GM21723 (cell line): ENCODE results near the gene MEIOB.

Experiments used
- ATAC-seq: cut with Tn5 transposase; IDR thresholded peaks from one replicate; pipeline ENCODE4 v1.9.1; 2021; ENCODE audit warnings: mild to moderate bottlenecking, moderate library complexity; ENCODE audit not compliant: unreplicated experiment

Gene MEIOB

GRCh38 chr16:1789643-1790045, 82.3 kb downstream of the MEIOB start:
- no peak for ATAC-seq

GRCh38 chr16:1788708-1789100, 83.3 kb downstream of the MEIOB start:
- ATAC-seq: no peak

DNA sequence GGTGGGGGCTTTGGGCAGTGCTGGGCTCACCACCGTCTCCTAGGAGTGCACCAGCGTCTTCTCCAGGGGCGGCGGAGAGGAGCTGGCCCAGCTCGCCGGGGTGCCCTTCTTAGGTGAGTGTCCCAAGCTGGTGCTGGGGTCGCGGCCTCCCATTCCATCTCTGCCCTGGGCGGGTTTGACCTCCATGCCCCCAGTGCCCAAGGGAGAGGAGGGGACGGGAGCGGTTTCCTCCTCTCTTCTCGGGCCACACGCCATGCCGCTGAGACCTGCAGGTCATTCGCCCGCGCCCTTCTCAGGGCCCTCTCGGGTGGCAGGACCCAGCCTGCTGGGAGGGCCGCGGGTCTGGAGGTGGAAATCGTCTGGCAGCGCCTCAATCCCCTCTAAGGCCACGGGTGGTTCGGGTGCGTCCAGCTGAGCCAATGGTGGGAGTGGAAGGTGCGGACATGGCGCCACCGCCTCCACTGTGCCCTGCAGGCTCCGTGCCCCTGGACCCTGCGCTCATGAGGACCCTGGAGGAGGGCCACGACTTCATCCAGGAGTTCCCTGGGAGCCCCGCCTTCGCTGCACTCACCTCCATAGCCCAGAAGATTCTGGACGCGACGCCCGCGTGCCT, 83.8 kb downstream of the MEIOB start:
- no peak for ATAC-seq

DNA sequence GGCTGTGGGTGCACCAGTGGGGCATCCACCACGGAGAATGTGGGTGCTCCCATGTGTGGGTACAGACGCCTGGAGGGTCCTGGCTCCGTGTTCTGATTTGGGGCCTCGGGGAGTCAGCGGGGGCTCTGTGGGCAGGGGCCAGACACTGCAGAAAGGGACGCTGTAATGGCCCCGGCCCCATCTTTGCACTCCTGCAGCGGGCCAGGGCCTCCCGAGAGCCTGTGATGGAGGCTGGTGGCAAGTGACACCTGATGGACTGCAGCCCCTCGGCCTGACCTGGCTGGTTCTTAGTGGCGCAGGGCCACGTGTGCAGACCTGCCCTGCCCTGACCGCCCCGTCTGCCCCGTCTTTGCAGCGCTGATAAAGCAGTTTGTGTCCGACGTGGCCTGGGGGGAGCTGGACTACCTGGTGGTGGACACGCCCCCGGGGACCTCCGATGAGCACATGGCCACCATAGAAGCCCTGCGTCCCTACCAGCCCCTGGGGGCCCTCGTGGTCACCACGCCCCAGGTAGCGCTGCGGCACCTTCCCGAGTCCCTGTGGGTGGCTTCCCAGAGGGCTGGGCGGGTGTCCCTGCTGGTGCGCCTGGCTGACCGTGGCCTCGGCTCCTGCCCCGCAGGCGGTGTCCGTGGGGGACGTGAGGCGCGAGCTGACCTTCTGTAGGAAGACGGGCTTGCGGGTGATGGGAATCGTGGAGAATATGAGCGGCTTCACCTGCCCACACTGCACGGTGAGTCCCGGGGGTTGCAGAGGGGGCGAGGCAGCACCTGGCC, 84.5 kb downstream of the MEIOB start:
- ATAC-seq: no peak

DNA sequence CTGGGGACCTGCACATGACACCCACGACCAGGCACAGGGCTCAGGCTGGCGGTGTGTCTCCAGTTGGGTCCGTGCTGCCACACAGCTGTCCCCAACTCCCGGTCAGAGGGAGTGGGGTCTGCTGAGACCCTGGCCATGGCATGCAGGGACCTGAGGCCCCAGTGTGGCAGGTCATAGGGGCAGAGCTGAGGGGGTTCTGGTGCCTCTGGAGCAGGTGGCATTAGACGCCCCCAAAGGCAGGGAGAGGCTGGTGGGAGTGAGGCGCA, 85.0 kb downstream of the MEIOB start:
- ATAC-seq: no peak

DNA sequence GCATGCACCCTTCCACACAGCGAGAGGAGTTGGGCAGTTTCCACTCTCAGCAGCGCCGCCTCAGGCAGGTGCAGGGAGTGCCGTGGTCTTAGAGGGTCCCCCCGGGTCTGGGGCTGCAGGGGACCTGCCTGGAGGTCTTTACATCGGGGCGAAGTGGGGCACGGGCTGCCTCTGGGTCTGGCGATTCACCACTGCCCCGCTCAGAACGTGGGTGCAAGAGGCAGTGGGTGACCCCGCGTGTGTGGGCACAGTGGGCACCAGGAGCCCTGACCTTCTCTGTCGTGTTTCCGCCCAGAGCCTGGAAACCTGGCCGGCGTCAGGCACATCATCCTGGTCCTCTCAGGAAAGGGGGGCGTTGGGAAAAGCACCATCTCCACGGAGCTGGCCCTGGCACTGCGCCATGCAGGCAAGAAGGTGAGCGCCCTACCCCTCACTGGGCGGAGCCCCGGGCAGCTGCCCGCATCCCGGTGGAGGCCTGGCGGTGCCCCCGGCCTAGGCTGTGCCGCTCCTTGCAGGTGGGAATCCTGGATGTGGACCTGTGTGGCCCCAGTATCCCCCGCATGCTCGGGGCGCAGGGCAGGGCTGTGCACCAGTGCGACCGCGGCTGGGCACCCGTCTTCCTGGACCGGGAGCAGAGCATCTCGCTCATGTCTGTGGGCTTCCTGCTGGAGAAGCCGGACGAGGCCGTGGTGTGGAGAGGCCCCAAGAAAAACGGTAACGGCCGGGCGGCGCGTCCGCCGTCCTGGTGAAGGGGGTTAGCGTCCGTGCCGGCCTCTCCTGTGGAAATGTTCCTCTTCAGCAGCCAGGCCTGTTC, 85.5 kb downstream of the MEIOB start:
- ATAC-seq: no peak

- no peak for ATAC-seq
These were observed 86.2 kb downstream of the MEIOB start for GRCh38 chr16:1785846-1786170.

DNA sequence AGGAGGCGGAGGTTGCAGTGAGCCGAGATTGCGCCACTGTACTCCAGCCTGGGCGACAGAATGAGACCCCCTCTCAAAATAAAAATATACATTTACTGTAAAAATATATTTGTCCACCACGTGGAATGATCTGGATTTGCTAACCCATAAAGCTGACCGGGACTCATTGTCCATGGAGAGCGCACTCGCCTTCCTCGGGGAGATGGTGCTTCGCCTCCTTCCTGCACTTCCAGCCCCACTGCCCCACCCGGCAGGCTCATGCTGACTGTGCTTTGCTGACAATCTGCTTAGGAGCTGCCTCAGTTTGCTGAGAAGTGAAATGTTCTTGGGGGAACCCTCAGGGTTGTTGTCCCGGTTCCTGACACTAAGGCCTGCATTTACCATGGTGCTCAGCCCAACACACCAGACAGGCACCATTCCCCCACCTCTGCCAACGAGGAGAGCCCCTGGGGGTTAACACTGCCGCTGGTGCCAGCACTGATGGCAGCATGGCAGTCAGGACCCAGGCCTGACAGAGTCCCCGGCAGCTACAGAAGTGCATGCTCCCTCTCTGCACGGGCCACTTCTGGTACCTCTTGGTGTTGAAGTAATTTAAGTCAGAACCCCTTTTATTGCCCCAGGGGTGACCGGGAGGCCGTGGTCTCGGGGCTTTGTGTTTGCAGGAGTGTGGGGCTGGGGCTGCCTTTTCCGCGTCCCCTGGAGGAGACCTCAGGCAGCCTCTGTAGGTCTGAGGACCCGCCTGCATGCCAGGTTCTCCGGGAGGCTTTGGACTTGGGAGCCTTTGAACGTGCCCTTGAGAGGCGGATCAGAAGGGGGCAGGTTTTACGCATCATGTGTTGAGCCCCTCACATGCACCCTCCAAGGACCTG, 86.8 kb downstream of the MEIOB start:
- no peak for ATAC-seq
